Fibroblast of pulmonary artery (primary cell): ENCODE data around the gene SIPA1.

Source experiments
- DNase-seq: peaks from one replicate; pipeline ENCODE4 v3.0.0-alpha.2; 2010; ENCODE audit warnings: low read depth
- H3K4me3 ChIP-seq: replicated peaks from 2 replicates; pipeline ENCODE4 v1.5.1; 2011; ENCODE audit warnings: low read depth, mild to moderate bottlenecking, control low read depth, low read length, moderate library complexity
- TF ChIP-seq, protein P1 (sequence below): IDR thresholded peaks from 2 replicates; pipeline ENCODE4 v1.5.1; 2011; ENCODE audit warnings: mild to moderate bottlenecking, control low read depth, low read length, inconsistent platforms; ENCODE audit errors: missing control alignments

Gene SIPA1

DNA sequence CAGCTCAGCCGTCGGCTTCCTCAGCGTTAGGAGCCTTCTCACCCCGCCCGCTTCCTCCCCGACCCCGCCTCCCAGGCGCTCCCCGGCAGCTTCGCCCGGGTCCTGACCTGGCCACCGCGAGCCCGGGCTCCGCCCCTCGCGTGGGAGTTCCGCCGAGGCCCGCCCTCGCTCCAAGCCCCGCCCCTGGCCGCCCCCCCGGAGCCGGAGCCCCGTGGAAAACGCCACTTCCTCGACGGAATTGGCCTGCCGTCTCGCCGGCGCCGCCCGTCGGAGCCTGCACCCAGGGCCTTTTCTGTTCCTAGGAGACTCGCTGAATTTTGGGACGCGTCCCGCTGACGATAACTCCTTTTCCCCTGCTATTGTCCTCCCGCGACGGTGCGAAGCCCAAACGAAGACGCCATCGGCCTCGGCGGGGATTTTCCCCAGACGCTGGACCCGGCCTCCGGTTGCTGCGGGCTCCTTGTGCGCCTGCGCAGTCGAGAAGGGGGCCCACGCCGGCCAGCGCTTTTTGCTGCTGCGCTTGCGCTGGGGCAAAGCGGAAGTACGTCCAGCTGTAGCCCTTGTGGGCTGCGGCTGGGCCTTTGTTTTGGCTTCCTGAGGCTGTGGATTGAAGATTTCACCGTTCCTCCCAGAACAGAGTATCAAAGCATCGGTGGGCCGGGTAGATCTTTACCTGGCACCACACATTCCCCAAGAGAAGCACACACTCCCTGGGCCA, 14.8 kb downstream of the SIPA1 start:
- peak overlapping the region; percentile 59 for H3K4me3 ChIP-seq
- DNase-seq, result peak; percentile 96
- TF ChIP-seq, protein P1, sequence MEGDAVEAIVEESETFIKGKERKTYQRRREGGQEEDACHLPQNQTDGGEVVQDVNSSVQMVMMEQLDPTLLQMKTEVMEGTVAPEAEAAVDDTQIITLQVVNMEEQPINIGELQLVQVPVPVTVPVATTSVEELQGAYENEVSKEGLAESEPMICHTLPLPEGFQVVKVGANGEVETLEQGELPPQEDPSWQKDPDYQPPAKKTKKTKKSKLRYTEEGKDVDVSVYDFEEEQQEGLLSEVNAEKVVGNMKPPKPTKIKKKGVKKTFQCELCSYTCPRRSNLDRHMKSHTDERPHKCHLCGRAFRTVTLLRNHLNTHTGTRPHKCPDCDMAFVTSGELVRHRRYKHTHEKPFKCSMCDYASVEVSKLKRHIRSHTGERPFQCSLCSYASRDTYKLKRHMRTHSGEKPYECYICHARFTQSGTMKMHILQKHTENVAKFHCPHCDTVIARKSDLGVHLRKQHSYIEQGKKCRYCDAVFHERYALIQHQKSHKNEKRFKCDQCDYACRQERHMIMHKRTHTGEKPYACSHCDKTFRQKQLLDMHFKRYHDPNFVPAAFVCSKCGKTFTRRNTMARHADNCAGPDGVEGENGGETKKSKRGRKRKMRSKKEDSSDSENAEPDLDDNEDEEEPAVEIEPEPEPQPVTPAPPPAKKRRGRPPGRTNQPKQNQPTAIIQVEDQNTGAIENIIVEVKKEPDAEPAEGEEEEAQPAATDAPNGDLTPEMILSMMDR, result no peak

- DNase-seq, result peak; percentile 17
- H3K4me3 ChIP-seq, result peak overlapping the region; percentile 59
- TF ChIP-seq, protein P1, result no peak
Observed at GRCh38 chr11:65653229-65654225, 15.6 kb downstream of the SIPA1 start.

- H3K4me3 ChIP-seq, result no peak overlapping the region
- TF ChIP-seq, protein P1, result no peak
- DNase-seq, result no peak
Observed at GRCh38 chr11:65654375-65655349, 16.8 kb downstream of the SIPA1 start.

GRCh38 chr11:65655570-65656332, 17.9 kb downstream of the SIPA1 start:
- H3K4me3 ChIP-seq, result no peak overlapping the region
- TF ChIP-seq, protein P1, result no peak
- no peak for DNase-seq

- DNase-seq, result no peak
- H3K4me3 ChIP-seq, result no peak overlapping the region
- TF ChIP-seq, protein P1, result no peak
Observed at GRCh38 chr11:65657426-65657825, 19.5 kb downstream of the SIPA1 start.
